GM10847 (cell line): ENCODE results near the gene FBRSL1.

Experiments
- POLR2A ChIP-seq: IDR thresholded peaks from 2 replicates; pipeline ENCODE4 v1.6.1; 2011; ENCODE audit not compliant: insufficient read length; ENCODE audit errors: extremely low read depth

FBRSL1 gene

DNA sequence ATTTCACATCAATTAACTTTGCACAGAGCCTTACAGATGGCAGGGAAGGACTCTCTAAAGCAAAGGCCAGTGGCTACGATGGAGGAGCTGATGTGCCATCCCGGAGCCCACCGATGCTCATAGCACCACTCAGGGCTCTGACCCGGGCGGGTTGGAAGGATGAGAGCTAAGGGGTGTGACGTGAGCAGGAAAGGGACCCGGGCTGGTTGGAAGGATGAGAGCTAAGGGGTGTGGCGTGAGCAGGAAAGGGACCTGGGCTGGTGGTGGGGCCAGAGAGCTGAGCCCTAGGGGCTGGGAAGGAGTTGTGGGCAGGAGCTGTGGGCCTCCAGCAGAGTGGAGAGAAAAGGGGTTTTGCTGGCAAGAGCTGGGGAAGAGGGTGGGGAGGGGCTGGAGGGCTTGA, 3.8 kb upstream of the FBRSL1 start:
- TF ChIP-seq POLR2A = no peak

DNA sequence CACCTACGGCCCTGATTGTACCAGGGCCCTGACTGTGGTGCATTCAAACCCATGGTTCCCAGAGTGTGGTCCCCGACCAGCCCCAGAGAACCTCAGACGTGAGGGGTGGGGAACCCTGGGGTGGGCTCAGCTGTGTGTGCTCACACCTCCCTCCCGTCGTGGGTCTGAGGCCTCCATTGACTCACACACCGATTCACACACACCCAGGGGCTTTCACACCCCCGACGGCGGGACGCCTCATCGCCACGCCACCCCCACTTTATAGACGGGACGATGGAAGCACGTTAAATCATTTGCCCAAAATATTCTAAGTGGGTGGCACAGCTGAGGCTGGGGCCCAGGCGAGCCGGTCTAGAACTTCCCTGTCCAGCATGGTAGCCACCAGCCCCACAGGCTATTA, 3.4 kb upstream of the FBRSL1 start:
- TF ChIP-seq POLR2A = no peak

DNA sequence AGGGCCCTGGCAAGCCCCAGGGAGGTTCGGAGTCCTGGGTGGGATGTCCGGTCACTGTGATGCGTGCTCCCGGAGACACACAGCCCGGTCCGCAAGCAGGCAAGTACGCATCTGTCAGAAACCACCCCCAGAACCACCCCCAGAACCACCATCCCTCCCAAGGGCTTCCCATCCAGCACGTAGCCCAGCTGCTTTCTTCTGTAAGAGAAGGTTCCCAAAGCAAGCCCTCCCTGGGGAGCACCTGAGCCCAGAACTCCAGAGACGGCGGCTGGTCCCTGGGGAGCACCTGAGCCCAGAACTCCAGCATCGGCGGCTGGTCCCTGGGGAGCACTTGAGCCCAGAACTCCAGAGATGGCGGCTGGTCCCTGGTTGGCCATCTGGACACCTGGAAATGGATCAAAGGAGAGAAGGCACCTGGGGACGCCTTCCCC, 2.6 kb upstream of the FBRSL1 start:
- TF ChIP-seq POLR2A = no peak

DNA sequence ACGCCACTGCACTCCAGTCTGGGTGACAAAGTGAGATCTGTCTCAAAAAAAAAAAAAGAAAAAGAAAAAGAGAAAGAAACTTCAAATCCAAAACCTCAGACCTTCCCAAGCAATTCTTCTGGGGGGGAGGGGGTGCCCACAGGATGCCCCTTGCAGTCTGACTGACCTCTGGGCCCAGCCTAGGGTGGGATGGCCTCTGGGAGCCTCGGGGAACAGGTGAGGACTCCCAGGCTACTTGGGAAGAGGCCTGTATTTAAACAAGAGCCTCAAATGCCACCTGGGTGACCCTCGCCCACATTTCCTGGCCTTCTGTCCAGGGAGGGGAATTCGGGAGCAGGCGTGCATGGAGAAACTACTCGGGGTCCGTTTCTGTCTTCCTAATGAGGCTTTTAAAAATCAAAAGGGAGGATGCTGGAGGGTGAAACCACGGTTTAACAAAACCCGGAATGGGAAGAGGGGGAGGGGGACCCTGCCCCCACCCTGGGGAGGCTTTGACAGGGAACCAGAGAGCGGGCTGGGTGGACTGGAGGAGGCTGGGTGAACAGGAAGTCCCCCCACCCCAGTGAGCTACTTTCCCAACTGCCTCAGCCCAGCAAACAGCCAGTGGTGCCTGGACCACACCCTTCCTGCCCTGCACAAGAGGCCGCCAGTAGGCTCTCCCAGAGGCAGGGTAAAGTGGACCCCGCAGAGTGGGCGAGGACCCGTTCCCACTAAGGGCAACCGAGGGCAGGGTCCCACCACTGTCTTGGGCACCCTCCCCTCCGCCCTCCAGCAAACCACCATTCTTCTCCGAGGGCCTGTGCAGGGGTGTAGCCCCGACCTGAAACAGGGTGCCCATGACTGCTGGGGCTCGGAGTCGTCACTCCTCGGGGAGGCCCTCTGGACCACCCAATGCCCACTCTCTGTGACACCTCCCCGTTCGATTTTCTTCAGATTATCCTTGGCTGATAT, 1.5 kb upstream of the FBRSL1 start:
- no peak for TF ChIP-seq POLR2A

DNA sequence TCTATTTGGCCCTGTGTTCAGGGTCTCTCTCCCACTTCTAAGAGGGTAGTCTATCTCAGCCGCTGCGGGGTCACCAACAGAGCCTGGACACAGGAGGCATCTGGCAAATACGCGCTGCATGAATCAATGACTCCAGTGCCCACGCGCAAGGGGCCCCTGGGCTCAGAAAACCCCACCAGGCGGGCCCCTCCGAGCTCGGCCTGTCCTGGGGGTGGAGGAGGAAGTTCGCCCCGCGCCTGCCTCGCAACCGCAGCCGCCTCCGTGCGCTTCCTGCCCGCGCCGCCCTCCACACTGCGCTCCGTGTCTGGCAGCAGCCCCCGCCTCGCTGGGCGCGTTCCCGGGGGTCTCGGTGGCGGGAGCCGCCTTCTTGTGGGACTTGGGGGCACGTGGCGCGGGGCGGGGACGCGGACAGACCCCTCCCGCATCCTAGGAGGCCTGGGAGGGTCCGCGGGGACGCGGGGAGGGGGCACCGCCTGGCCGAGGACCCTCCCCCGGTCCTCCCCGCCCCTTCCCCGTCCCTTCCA, 811 bp upstream of the FBRSL1 start:
- no peak for TF ChIP-seq POLR2A

DNA sequence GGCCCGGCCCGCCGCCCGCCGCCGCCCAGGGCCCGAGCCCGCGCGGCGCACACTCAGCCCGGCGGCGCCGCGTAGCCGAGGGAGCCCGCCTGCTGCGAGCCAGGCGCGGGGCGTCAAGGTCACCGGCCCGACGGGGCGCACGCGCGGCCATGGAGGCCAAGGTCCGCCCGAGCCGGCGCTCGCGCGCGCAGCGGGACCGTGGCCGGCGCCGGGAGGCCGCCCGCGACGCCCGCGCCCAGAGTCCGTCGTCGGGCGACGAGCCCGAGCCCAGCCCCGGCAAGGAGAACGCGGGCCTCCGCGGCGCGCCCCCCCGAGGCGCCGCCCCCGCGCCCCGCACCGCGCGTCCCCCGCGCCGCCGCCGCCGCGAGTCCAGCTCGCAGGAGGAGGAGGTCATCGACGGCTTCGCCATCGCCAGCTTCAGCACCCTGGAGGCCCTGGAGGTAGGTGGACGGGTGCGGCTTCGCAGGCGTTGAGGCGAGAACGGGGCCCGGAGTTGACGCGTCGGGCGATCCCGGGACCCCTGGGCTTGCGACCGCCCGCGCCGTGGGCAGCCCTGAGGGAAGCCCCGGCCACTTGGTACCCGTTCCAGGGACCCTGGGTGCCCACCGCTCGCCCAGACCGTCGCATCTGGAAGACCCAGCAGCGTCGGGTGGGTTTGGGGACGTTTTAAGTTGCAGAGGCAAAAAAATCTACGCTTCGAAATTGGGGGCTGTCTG, 629 bp downstream of the FBRSL1 start:
- no peak for TF ChIP-seq POLR2A

DNA sequence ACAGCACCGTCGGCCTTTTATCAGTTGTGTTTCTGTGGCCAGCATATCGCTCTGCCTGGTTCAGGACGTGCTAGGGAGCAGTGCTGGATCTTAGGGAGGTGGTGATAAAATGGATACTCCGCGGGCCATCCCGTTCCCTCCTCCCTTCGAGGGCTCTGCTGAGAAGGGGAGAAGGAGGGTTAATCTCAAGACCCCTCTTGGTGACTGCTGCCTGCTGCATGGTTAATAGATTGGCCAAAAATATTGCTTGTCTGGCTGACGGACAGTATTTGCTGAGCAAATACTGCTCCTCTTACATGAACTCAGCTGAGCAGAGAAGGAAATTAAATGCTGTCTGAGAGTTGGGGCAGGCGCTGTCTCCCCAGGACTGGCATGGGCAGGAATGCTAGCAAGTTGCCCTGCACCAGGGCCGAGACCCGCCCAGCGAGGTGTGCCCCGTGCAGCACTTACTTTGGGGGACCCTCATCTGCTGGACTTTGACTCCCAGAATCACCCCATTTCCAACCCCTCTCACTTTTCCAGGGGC, 1.2 kb downstream of the FBRSL1 start:
- TF ChIP-seq POLR2A = no peak

DNA sequence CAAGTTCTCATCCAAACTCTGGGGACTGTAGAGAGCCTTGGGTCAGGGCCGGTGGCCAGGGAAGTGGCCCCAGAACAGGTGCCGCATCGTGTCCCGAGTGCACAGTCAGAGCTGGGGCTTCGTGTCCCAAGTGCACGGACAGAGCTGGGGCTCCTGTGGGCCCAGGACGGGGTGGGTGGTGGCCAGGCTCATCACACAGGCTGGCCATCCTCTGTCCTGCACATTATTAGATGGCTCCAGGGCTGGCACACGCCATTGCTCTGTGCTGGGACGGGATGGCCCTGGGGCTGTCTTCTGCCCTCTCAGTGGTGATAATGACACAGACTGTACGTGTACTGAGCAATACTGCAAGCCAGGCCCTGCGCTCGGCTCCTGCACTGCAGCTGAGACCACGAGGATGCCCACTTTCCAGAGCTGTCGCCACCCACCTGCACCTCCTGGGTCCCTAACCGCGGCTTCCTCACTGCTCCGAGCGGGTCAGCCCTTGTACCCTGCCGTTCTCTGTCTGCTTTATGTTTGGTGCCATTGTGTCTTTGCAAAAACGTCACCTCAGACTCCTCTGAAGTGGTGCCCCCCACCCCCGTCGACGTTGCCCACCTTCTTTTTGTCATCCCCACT, 1.9 kb downstream of the FBRSL1 start:
- no peak for TF ChIP-seq POLR2A

DNA sequence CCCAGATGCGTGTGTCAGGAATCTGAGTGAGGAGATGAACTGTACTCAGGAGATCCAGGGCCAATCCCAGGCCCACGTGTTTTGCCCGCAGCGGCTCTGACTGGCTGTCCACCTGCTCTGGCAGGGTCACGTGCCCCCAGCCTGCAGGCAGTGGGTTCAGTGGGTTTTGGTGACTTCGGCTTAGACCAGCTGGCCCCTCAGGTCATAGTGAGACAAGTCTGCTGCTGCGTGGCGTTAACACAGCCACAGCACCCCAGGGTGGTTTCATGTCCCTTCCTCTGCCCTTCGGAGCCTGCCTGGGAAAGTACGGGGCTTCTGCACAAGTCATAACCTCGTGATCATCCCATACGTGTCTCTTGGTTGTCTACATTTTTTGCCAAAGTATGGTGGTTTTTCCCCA, 2.6 kb downstream of the FBRSL1 start:
- TF ChIP-seq POLR2A = no peak

DNA sequence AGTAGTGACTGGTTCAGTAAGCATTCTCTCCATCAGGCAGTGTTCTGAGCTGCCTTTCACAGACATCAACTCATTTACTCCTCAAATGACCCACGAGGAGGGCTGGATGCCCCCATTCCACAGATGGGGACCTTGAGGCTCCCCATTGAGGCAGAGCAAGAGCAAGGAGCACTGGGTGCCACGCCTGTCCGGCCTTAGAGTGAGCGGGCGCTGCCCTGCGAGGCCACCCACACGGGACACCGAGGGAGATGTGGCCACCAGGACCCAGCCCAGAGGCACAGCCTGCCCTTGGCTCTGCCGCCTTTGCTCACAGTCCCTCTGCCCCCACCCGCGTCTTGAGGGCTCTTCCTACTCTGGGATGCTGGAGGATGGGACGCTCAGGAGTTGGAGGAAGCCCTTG, 3.0 kb downstream of the FBRSL1 start:
- TF ChIP-seq POLR2A = no peak

DNA sequence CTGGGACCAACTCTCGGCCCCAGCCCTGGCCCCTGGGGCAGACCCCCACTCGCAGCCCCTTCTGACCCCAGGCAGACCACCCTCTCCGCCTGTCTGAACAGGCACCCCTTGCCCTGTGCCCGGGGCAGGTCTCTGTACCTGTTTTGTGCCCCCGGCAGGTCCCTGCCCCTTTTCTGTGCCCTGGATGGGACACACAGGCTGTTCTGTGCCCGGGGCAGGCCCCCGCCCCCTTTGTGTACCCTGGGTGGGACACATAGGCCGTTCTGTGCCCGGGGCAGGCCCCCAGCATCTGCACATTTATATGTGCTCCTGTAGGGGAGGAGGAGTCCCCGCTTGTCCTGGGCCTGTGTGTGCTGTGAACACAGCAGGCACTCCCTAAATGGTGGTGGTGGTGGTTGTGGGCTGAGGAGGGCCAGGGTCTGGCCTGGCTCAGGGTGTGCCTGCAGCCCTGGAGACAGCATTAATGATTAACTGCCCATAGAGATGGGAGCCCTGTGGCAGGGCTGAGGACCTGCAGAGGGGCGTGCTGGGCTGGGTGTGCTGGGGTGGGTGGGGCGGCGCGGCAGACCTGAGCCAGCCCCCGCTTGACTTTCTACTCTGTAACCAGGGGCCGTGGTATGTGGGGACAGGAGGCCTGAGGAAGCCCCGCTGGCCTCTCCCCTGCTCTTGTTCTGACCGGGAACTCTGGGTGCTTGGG, 3.7 kb downstream of the FBRSL1 start:
- no peak for TF ChIP-seq POLR2A

DNA sequence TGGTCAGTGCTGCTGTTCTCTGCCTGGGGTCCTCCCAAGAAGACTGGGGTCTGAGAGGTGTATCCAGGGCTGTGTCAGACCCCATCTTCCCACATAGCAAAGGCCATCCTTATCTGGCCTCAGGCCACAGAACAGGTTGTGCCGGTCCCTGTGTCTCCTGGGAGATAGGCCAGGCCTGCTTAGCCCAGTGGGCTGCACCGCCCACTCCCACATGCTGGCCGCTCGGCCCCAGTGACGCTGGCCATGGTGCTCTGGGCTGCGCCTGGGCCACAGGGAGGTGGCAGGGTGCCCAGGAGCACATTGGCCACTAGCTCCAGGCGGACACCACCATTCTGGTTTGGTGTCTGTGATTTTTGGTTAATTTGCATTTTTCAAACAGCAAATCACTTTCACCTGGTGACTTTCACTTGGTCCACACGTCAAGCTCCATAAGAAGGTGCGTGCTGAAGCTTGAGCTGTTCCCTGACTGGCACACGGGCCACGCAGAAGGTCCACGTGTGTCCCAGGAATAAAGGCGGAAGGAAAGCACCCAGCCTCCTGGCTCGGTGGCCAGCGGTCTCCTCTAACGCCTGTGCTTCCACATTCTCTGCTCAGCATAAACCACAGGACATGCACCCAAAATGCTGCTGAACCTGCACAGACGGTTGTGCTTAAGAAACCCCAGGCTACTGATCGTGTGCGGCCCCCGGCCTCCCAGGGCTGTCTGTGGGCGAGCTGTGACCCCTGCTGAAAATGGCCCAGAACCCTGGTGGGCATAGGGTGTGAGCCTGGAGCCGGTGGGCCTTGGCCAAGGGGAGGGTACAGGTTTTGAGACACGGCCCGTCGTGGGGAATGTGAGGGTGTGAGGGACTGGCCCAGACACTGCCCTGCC, 4.6 kb downstream of the FBRSL1 start:
- TF ChIP-seq POLR2A = no peak

DNA sequence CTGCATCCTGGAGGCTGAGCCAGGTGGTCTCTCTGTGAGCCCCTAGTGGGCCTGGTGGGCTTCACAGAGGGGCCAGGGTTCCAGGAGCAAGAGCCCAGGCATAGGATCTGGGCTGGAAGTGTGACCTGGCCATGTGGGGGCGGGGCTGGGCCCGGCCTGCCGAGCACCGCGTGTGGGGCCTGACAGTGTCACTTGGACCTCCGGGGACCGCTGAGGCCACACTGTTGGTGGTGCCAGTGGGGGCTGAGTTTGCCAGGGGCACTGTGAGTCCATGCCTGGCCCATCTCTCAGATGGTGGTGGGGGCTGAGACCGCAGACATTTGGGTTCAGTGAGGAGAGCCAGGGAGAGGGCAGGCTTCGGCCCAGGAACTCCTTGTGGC, 5.2 kb downstream of the FBRSL1 start:
- no peak for TF ChIP-seq POLR2A
